K562 (cell line): ENCODE measurements around the gene MGST1. TPM values are rescaled to one million over a fixed set of nuclear protein-coding genes. Genes with fewer than 3 reads are reported as not detected.

Source experiments
- DDX20 ChIP-seq: fragments of 450-650 bp; IDR thresholded peaks from 2 replicates; pipeline ENCODE4 v1.6.1; 2016; ENCODE audit warnings: missing genetic modification characterization, low read depth, mild to moderate bottlenecking, missing compliant biosample characterization, moderate library complexity
- ELF1 ChIP-seq: fragments of 200-800 bp; sonication (Bioruptor generic); IDR thresholded peaks from 2 replicates; pipeline ENCODE4 v1.6.1; 2016; ENCODE audit warnings: missing genetic modification characterization, missing compliant biosample characterization
- ETV5 ChIP-seq: sonication (generic); formaldehyde crosslinking; IDR thresholded peaks from 2 replicates; pipeline ENCODE4 v1.4.0; 2020; ENCODE audit warnings: low read depth, mild to moderate bottlenecking, missing genetic modification reagents
- HMGN3 ChIP-seq: IDR thresholded peaks from 2 replicates; pipeline ENCODE4 v1.6.1; 2011; ENCODE audit warnings: borderline replicate concordance, low read depth, mild to moderate bottlenecking, mixed read lengths, low read length; ENCODE audit not compliant: insufficient read length; ENCODE audit errors: extremely low read depth
- HOXB6 ChIP-seq: fragments of 250-450 bp; sonication (Bioruptor Pico); IDR thresholded peaks from 2 replicates; pipeline ENCODE4 v1.5.1; 2022; ENCODE audit warnings: mild to moderate bottlenecking, borderline replicate concordance
- MAX ChIP-seq: sonication (generic); formaldehyde crosslinking; IDR thresholded peaks from 2 replicates; pipeline ENCODE4 v1.9.0; 2022; ENCODE audit warnings: mild to moderate bottlenecking, missing genetic modification reagents
- MAZ ChIP-seq, 2 experiments: fragments of 450-650 bp in 1 of 2; sonication (generic) in 1 of 2; formaldehyde crosslinking; IDR thresholded peaks in 1 of 2; conservative IDR thresholded peaks in 1 of 2; 2 replicates each; pipeline versions ENCODE4 v1.4.0 to v1.5.0; 2020; ENCODE audit warnings: mild to moderate bottlenecking in 1 of 2, missing genetic modification reagents in 1 of 2
- NR2C1 ChIP-seq, 2 experiments: fragments of 450-650 bp; IDR thresholded peaks; 2 replicates each; pipeline ENCODE4 v1.6.1; 2017; ENCODE audit warnings: mild to moderate bottlenecking in 2 of 2, antibody characterized with exemption in 1 of 2, inconsistent platforms in 1 of 2, missing compliant biosample characterization in 1 of 2, missing genetic modification characterization in 1 of 2
- PHB2 ChIP-seq: fragments of 450-650 bp; IDR thresholded peaks from 2 replicates; pipeline ENCODE4 v1.6.1; 2017; ENCODE audit warnings: low read depth
- POLR2A ChIP-seq: fragments of 450-650 bp; conservative IDR thresholded peaks from 2 replicates; pipeline ENCODE4 v1.6.1; 2016
- SIN3B ChIP-seq: fragments of 450-650 bp; IDR thresholded peaks from 2 replicates; pipeline ENCODE4 v1.6.1; 2017; ENCODE audit warnings: low read depth, mild to moderate bottlenecking, moderate library complexity
- SPI1 ChIP-seq: IDR thresholded peaks from 2 replicates; pipeline ENCODE4 v1.6.1; 2011; ENCODE audit warnings: low read depth, low read length, control low read depth, borderline replicate concordance
- TCF3 ChIP-seq: sonication (generic); formaldehyde crosslinking; IDR thresholded peaks from 2 replicates; pipeline ENCODE4 v1.4.0; 2020; ENCODE audit warnings: mild to moderate bottlenecking, missing genetic modification reagents
- ZNF134 ChIP-seq: fragments of 250-450 bp; sonication (Bioruptor Pico); conservative IDR thresholded peaks from 2 replicates; pipeline ENCODE4 v1.4.0; 2020
- polyA plus RNA-seq, 8 experiments: library from polyadenylated mRNA; depleted of rRNA in 4 of 8; stranded (reverse) in 5 of 8; unstranded in 3 of 8; fragments of >200 nt; fragmentation: Nextera tagmentation in 2 of 8; fragmentation: Illumina TruSeq in 1 of 8; extraction: Ambion mirVana in 2 of 8; extraction: Trizol in 1 of 8; gene quantifications; 2 replicates each; pipeline versions ENCODE4 v1.2.1 to v1.2.3, GENCODE V29; 2011 to 2014; ENCODE audit warnings: inconsistent platforms in 1 of 8, missing spikeins in 1 of 8
- total RNA-seq, 7 experiments: library from RNA; depleted of rRNA in 6 of 7; stranded (reverse); fragments of >200 nt in 6 of 7; fragmentation: Illumina TruSeq in 2 of 7; extraction: Trizol in 2 of 7; gene quantifications; 2 replicates each; pipeline versions ENCODE4 v1.2.1 to v1.2.3, GENCODE V29; 2011 to 2021; ENCODE audit warnings: low replicate concordance in 1 of 7
- TF ChIP-seq, protein P1 (sequence below): sonication (generic); formaldehyde crosslinking; IDR thresholded peaks from 2 replicates; pipeline ENCODE4 v1.8.1; 2023; ENCODE audit warnings: mild to moderate bottlenecking, missing genetic modification reagents
- TF ChIP-seq, protein P2 (sequence below): sonication (generic); formaldehyde crosslinking; IDR thresholded peaks from 2 replicates; pipeline ENCODE4 v1.9.0; 2022; ENCODE audit warnings: mild to moderate bottlenecking, missing genetic modification reagents

Gene MGST1
- total and polyA plus RNA-seq, 9 of the 15 experiments (the other 6 are each of a cell fraction or from before 2014, with no cell fraction given): 12.1 to 190 (median 73.3) TPM

GRCh38 chr12:16347391-16348298, at the start of gene MGST1 (continued):
- TF ChIP-seq, protein P1, sequence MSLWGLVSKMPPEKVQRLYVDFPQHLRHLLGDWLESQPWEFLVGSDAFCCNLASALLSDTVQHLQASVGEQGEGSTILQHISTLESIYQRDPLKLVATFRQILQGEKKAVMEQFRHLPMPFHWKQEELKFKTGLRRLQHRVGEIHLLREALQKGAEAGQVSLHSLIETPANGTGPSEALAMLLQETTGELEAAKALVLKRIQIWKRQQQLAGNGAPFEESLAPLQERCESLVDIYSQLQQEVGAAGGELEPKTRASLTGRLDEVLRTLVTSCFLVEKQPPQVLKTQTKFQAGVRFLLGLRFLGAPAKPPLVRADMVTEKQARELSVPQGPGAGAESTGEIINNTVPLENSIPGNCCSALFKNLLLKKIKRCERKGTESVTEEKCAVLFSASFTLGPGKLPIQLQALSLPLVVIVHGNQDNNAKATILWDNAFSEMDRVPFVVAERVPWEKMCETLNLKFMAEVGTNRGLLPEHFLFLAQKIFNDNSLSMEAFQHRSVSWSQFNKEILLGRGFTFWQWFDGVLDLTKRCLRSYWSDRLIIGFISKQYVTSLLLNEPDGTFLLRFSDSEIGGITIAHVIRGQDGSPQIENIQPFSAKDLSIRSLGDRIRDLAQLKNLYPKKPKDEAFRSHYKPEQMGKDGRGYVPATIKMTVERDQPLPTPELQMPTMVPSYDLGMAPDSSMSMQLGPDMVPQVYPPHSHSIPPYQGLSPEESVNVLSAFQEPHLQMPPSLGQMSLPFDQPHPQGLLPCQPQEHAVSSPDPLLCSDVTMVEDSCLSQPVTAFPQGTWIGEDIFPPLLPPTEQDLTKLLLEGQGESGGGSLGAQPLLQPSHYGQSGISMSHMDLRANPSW (CRISPR knock-in tag): no peak
- TF ChIP-seq HMGN3 (no peak), DDX20 (no peak), PHB2 (no peak), TCF3 (CRISPR knock-in tag) (no peak), POLR2A (peak; percentile 73), SPI1 (no peak), HOXB6 (CRISPR knock-in tag) (no peak), ETV5 (CRISPR knock-in tag) (no peak), ZNF134 (no peak), MAX (CRISPR knock-in tag) (peak; percentile 36; the same call in 1 of the 2 replicates), SIN3B (no peak), ELF1 (tag) (no peak; the same call in 1 of the 2 replicates), MAZ (CRISPR knock-in tag; conservative IDR thresholded peaks at IDR 0.05 in 1 of 2, IDR thresholded peaks at IDR 0.05 in 1 of 2) (no peak; a peak in 1 of 4 replicates), NR2C1 (IDR thresholded peaks at IDR 0.05) (no peak), NR2C1 (tag; IDR thresholded peaks at IDR 0.05) (no peak)
- TF ChIP-seq, protein P2, sequence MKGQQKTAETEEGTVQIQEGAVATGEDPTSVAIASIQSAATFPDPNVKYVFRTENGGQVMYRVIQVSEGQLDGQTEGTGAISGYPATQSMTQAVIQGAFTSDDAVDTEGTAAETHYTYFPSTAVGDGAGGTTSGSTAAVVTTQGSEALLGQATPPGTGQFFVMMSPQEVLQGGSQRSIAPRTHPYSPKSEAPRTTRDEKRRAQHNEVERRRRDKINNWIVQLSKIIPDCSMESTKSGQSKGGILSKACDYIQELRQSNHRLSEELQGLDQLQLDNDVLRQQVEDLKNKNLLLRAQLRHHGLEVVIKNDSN (CRISPR knock-in tag): no peak
